ENCODE measurements around the gene ZSWIM6. TPM values are rescaled to one million over a fixed set of nuclear protein-coding genes. Genes with fewer than 3 reads are reported as not detected.

Gene ZSWIM6
- total RNA-seq, 2 experiments from 2014 or later: 0.06 to 0.17 TPM

GRCh38 chr5:61408476-61409168, 76.6 kb downstream of the ZSWIM6 start:
- H3K4me3 ChIP-seq (ENCODE audit: low read depth, low read length, poor library complexity, severe bottlenecking): peak overlapping the region; percentile 18
- POLR2A ChIA-PET: no interaction called here
- peak overlapping the region; percentile 6; the same call in 1 of the 2 replicates for H2AFZ ChIP-seq (ENCODE audit: low read length)
- TF ChIP-seq EZH2phosphoT487 (IDR thresholded peaks at IDR 0.05; ENCODE audit: borderline replicate concordance, low read depth, low read length) (no peak), CTCF (conservative IDR thresholded peaks at IDR 0.05; ENCODE audit: low read length) (no peak)
- H3K4me1 ChIP-seq (ENCODE audit: insufficient read depth, low read length, poor library complexity, severe bottlenecking): no peaks in the 10 kb centered on the region
- no peaks in the 10 kb centered on the region for H3K36me3 ChIP-seq (ENCODE audit: insufficient read depth, low read length)
- H4K20me1 ChIP-seq (ENCODE audit: insufficient read depth, low read length): no peaks in the 10 kb centered on the region; the same call in 1 of the 2 replicates
- peak overlapping the region; percentile 52 for H3K4me2 ChIP-seq (ENCODE audit: low read length)
- DNase-seq (ENCODE audit: low spot score): peak; percentile 69
- intact Hi-C loops (cut with micrococcal nuclease; ENCODE audit: unreplicated experiment): no loop called here
- no TSS peak for BruUV-seq (replicated peaks)
- H3K9me3 ChIP-seq (ENCODE audit: low read length): no peaks in the 10 kb centered on the region
- no peaks in the 10 kb centered on the region for H3K79me2 ChIP-seq (ENCODE audit: insufficient read depth, low read depth, low read length)
- no peaks in the 10 kb centered on the region for H3K9me2 ChIP-seq (ENCODE audit: insufficient read depth, low read length)
- H3K27ac ChIP-seq (ENCODE audit: low read depth, low read length, poor library complexity, severe bottlenecking): no peak overlapping the region
- CTCF ChIA-PET (ENCODE audit: unreplicated experiment): no interaction called here

GRCh38 chr5:61409568-61409967, 77.5 kb downstream of the ZSWIM6 start:
- no peak overlapping the region for H3K4me3 ChIP-seq (ENCODE audit: low read depth, low read length, poor library complexity, severe bottlenecking)
- H3K79me2 ChIP-seq (ENCODE audit: insufficient read depth, low read depth, low read length): no peaks in the 10 kb centered on the region

More at GRCh38 chr5:61409568-61409967, 77.5 kb downstream of the ZSWIM6 start:
- TF ChIP-seq CTCF (conservative IDR thresholded peaks at IDR 0.05; ENCODE audit: low read length) (no peak), EZH2phosphoT487 (IDR thresholded peaks at IDR 0.05; ENCODE audit: borderline replicate concordance, low read depth, low read length) (no peak)
- ChIA-PET CTCF (ENCODE audit: unreplicated experiment) (no interaction called here), POLR2A (interaction anchor here (0.6 kb wide), 1 partner anchor 16 kb away, joined by 4 read pairs; no protein-coding TSS in a partner anchor)
- Histone ChIP-seq H3K4me1 (ENCODE audit: insufficient read depth, low read length, poor library complexity, severe bottlenecking) (no peaks in the 10 kb centered on the region), H4K20me1 (ENCODE audit: insufficient read depth, low read length) (no peaks in the 10 kb centered on the region; the same call in 1 of the 2 replicates), H3K36me3 (ENCODE audit: insufficient read depth, low read length) (no peaks in the 10 kb centered on the region), H3K27ac (ENCODE audit: low read depth, low read length, poor library complexity, severe bottlenecking) (no peak overlapping the region), H2AFZ (ENCODE audit: low read length) (no peak overlapping the region; the same call in 1 of the 2 replicates), H3K4me2 (ENCODE audit: low read length) (peak overlapping the region; percentile 52; the same call in 1 of the 2 replicates), H3K9me3 (ENCODE audit: low read length) (no peaks in the 10 kb centered on the region), H3K9me2 (ENCODE audit: insufficient read depth, low read length) (no peaks in the 10 kb centered on the region)
- no TSS peak for BruUV-seq (replicated peaks)
- intact Hi-C loops (cut with micrococcal nuclease; ENCODE audit: unreplicated experiment): no loop called here
- DNase-seq (ENCODE audit: low spot score): no peak
